HG02798 (cell line): ENCODE data around the gene ELL2.

Experiments
- ATAC-seq: cut with Tn5 transposase; IDR thresholded peaks from one replicate; pipeline ENCODE4 v1.9.1; 2021; ENCODE audit warnings: mild to moderate bottlenecking; ENCODE audit not compliant: unreplicated experiment, poor library complexity

Gene ELL2

DNA sequence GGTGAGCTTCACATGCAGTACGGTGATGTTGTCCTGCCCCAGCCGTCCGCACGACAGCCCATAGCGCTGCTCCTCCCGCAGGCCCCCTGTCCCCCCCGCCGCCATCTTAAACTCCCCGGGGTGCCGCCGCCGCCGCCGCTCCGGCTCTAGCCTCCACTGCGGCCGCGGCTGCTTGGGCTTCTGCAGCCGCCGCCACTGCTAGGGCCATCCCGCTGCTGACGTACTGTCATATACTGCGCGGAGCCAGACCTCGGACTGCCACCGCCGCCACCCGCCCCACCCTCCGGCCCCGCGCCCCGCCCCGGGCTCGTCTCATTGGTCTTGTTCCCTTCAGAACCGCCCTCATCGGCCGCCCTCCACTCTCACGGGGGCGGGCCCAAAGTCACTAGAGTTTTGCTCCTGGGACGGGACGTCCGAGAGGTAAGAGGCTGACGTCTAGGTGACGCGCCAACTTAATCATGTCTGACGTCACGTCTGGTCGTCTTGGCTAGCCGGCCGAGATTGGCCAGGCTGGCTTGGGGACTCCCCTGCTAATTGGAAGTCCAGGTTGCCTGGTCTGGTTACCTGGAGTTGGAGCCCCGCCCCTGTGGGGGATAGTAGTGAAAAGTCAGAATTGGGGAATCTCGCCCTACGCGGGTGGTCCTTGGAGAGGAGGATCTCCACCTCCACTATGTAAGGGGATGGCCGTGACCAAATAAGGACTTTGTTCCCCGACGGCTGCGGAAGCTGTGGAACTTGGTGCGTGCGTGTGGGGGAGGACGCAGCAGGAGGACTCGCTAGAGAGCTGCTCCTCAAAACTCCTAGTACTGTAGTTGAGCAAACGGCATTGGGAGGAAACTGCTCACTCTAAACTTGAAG, at the start of gene ELL2:
Gene ELL2, minus strand, starts transcription at position 235 of the 858 bp plus-strand sequence. Its CDS starts 130 bp downstream, at position 105.
- peak; percentile 91 for ATAC-seq

DNA sequence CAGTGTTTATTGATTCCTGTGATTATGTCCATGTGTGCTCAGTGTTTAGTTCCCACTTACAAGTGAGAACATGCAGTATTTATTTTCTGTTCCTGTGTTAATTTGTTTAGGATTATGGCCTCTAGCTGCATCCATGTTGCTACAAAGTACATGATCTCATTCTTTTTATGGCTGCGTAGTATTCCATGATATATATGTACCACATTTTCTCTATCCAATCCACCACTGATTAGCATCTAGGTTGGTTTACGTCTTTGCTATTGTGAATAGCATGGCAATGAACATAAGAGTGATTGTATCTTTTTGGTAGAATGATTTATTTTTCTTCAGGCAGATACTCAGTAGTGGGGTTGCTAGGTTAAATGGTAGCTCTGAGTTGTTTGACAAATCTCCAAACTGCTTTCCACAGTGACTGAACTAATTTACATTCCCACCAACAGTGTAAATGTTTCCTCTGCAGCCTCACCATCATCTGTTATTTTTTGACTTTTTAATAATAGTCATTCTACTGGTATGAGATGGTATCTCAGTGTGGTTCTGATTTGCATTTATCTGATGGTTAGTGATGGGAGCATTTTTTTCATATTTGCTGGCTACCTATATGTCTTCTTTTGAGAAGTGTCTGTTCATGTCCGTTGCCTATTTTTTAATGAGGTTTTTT, 47.5 kb upstream of the ELL2 start:
- ATAC-seq = no peak

DNA sequence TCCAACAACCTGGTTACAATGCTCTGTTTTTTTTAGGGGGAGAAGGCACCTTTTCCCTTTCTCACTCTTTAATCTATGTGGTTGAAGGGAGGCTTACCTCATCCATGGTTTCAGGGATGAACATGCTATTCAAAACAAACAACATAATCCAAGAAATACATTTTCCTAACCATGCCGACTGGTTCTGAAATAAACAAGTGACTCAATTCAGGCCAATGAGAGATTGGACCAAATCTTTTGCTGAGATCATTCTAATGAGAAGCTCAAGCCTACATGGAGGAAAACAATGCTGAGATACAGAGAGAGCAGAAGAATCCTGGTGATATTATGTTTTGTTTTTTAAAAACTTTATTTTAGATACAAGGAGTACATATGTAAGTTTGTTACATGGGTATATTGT, 46.8 kb upstream of the ELL2 start:
- no peak for ATAC-seq

DNA sequence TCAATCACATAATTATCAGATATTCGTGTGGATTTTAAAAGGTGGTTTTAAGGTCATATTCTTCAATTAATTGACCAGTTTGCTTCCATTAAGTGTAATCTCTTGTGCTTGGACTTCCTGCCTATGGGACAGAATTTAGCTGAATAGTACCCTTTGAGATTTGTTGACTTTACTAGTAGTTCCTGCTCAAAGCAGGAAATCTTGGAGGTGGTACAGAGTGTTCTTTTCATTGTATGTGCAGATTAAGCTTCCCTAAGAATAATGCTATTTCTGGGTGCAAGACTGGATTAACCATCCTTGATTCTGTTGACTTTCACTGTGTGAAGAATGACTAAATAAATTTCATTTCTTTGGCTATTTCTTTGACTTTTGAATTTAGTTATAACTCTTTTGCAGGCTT, 45.4 kb upstream of the ELL2 start:
- no peak for ATAC-seq

DNA sequence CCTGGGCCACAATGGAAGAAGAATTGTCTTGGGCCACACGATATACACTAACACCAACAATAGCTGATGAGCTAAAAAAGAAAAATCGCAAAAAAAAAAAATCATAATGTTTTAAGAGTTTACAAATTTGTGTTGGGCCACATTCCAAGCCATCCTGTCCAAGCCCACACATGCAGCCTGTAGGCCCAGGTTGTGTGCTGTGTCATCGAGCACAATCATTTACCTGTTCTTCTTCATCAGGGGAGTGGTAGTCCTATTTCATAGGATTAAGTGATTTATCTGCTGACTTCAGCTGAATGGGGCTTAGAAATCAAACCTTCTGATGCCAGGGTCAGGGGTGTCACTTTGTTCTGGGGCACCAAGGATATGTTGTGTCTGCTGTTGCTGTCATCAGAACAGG, 44.6 kb upstream of the ELL2 start:
- no peak for ATAC-seq

DNA sequence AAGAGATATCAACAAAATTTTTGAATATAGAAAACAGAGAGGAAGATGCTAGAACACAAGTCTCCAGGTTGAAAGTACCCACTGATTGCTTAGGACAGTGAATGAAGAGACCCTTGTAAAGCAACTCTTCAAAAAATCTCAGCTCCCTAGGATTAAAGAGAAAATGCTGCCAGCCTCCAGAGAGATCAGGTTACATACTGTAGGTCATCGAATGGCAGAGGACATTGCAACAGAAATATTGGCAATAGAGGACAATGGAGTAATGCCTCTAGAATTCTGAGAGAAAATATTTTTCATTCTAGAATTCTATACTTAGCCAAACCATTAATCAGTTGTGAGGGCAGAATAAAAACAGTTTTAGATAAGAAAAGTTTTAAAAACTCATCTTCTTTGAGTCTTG, 43.1 kb upstream of the ELL2 start:
- no peak for ATAC-seq

DNA sequence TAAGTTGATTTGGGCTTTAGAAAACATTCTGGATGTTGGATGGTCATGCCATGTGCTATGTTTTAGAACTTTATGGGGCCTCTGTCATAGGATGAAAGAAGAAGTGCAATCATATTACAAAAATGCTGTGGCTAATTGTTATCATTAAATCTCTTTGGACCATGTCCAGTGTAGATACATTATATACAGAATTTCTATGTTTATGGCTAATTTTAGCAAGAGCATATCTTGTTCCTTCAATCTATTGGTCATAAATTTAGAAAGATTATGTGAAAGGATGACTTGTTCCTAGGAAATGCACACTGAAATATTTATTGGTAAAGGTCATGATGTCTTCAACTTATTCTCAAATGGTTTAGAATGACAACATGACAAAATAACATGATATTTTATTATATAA, 42.4 kb upstream of the ELL2 start:
- no peak for ATAC-seq

DNA sequence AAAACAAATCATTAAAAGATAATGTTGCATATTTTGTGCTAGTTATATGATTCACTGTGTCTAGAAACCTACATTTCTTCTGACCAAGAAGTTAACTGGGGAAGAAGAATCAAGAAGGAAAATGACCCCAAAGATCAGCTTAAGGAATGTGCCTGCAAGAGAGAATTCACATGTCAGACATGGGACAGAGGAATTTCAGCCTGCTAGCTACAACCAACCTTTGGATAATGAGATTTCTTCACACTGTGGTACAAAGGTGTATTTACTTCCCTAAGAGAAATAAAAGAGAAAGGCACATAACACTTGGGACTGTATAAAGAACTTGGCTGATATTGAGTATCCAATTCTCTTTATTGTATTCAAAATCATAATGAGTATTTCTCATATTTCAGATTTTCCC, 39.6 kb upstream of the ELL2 start:
- no peak for ATAC-seq

DNA sequence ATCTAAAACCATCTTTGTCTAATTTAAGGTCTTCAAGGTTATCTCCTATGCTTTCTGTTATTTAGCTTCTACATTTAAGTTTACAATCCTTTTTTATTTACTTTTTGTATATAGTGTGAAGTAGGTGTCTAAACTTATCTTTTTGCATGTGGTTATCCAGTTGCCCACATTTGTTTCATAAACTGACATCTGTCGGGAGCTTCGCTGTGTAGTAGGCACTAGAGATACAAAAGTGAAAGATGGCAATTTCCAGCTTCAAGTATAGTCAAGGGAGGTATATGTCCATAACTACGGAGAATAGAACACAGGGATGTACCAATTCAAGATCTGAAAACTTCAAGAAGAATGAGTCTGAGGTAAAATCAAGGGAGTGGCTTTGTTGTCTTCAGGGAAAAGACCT, 38.7 kb upstream of the ELL2 start:
- ATAC-seq = no peak

DNA sequence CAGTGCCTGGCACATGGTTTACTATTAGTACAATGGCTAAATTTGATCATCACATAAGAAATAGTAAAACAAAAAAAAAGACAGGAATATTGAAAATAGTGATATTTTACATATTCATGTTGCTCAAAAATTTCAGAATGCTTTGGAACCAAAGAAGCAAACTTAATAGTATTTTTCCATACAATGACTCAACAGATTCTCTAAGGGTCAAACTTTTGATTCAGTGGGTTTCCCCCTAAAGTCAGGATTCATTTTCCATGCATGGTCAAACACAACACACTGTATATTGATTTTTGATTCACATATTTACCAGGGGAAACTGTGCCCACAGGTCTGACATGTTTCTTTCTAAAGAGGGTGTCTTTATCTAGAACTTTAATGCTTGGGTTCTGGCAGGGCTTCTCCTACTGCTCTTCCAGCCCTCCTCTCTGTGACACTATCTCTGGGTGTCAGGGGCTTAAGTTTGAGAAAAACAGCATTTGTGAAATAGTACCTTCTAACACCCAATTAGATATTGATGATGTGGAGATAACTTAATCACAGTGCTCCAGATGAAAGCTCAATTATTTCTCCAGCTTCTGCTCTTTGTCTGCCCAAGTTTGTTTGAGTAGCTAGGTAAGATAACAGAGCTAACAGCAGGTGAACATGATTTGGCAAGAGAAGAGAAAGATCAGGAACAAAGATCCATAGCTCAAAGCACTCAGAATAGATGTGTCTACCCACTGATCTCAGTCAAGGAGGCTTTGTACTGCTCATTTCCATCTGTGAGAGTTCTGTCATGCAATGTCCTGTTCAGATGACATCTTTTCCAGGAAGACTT, 35.5 kb upstream of the ELL2 start:
- no peak for ATAC-seq

DNA sequence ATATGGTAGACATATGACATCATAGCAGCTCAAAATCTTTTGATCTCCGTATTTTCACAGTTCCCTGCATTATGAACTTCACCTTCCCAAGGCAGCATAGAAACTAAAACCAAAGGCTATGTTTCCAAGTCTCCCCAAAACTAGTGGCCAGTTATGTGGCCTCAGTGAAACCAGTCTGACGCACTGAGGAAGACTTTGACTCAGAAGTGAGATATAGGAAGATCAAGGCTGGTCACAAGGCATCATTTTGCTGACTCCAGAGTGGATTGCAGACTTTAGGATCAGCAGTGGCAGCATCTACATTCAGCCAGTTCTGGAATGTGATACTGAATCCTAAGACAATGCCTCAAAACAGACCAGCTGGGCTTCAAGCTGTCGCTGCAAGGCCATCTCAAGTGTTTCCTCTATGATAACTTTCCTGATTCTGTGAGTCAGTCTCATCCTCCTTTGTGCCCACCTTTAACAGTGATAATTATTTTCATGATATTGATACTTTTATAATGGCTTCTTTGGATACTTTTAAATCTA, 34.4 kb upstream of the ELL2 start:
- ATAC-seq = no peak

DNA sequence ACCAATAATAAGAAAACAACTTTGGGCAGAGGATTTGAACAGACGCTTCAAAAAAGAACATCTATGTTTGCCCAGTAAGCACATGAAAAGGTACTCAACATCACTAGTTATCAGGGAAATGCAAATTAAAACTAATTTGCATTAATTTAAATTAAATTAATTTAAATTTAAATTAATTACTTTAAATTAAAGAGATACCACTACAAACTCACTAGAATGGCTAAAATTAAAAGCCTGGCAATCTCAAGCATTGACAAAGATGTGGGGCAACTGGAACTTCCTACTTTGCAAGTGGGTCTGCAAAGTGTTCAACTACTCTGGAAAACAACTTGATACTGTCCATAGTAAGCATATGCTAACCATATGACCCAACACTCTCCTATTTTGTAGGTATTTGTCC, 32.1 kb upstream of the ELL2 start:
- no peak for ATAC-seq

DNA sequence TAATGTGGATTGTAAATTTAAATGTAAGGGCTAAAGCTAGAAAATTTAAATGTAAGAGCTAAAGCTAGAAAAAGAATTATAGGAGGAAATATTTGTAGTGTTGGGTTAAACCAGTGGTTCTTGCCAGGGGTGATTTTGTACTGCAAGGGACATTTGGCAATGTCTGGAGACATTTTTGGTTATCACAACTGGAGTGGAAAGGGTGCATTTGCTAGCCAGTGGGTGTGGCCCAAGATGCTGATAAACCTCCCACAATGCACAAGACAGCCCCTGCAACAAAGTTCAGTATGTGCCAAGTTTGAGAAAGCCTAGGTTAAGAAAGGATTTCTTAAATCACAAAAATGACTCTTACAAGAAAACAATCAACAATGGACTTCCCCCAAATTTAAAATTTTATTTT, 31.6 kb upstream of the ELL2 start:
- ATAC-seq = no peak

DNA sequence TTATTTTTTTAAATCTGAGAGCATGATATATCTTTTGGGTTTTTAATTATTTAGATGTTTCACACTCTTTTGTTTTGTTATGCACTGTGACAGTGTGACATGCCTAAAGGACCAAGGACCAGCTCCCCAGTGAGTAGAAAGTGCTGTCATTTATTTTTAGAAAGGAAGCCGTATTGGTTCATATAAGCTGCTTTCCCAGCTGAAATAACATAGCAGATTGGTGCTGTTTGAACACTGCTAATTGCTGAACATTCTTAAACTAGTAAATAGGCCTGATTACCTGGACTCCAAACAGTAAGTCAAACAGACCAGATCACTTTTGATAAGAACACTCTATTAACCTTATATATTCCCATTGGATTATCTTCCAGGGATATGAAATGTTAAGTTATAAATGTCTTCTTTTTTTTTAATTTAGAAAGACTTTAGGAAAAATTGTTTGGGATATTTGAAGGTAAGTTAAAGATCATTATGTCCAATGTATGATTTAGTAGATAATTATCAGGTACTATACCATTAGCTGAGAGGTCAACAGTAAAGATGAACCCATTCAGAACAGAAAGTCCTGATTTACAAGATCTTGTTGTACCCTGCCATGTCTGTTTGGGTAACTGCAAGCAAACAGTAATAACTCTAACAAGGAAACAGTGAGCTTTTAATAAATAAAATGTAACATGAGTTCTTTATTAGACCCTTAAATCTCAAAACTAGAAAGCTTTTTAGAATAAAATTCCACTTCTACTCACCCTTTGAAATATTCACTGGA, 27.8 kb upstream of the ELL2 start:
- ATAC-seq = no peak

DNA sequence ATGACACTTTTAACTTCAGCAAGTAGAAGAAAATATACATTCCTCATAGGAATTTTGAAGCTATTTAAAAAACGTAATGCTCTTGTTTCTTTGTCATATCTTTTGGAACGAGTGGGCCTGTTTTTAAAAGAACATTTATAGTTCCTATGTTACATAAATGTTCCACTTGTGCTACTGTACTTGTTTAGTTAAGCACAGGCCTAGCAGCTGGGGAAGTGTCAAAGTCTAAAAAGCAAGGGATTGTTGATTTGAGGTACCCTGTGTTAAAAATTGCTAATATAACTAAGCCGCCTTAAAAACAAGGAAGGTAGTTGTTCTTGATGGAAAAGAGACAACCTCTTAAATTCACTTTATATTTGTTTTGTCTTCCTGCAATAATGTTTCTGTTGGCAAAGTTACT, 27.2 kb upstream of the ELL2 start:
- no peak for ATAC-seq

DNA sequence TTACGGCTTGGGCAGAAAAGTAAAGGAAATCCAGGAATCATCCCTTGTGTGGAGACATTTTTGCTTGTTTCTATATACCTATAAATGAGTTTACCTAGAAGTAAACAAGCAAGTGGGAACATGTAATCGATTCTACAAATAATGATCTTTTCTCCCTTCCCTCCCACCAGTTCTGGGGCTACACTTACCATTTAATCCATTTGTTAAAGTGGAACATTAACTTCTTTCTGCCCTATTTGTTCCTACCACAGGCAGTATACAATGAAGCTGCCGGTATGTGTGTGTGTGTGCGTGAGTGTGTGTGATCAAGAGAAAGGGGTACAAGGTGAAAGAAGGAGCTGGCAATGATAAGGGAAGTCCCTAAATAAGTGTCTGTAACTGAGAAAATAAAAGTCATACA, 26.4 kb upstream of the ELL2 start:
- no peak for ATAC-seq

DNA sequence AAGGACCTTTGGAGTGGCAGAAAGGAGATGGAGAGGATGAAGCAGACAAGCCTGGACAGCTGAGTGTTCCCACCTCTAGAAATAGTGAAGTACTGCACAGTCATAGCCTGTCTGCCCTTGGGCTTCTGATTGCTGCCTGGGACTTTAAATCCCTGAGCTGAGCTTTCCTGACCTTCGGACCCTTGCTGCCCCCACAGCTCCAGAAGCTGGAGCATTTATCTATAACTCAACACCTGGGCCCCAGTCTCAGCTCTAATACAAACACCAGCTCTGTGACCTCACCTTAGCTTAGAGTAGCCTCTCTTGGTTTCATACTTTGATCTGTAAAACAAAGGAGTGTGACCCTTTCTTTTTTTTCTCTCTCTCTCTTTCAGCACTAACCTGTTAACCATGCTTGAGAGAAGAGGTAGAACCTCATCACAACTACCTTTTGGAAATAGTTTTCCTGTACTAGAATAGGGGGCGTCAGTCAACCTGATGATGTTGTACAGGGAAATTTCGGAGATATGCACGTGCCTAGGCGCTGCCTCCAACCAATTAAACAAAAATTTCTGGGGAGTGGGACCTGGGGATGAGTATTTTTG, 25.4 kb upstream of the ELL2 start:
- no peak for ATAC-seq

DNA sequence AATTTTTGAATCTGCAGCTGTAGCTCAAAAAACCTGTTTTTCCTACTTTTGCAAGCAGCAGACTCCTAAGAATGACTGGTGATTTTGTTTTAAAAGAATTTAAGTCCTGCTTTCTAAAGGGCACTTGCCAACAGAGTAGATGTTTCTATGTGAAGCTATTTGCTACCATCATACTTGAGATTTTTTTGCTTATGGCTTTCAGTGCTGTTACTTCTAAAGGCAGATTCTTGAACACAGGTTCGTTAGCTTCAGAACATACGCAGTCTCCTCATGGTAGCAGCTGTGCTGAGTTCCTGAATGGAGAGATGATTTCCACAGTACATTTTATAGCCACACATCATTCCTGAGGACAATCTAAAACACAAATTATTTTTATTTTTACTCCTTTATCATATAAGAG, 24.4 kb upstream of the ELL2 start:
- no peak for ATAC-seq

DNA sequence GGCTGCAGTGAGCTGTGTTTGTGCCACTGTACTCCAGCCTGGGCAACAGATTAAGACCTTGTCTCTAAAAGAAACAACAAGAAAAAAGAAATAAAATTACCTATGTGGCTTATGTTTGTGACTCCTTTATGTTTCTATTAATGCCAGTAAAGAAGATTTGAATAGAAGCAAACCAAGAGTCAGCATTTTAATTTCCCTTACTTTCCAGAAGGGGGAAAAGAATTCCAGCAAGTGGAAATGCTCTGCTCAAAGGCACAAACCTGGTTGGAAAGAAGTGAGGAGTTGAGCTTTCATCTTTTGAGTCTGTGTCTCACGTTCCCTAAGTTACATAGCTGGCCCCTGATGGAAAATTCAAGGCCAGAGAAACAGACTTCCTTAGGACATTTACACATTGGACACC, 23.6 kb upstream of the ELL2 start:
- ATAC-seq = no peak
